Right lobe of liver (tissue), 6 donors: ENCODE data around the gene FSHR. TPM values are rescaled to one million over a fixed set of nuclear protein-coding genes. Genes with fewer than 3 reads are reported as not detected.

Experiments used
- ATAC-seq, 4 donors: fragments of 200-7000 bp; cut with Tn5 transposase; one replicate each; pipeline ENCODE4 v1.9.1; 2020; ENCODE audit warnings: mild to moderate bottlenecking in 4 of 4, moderate library complexity in 4 of 4
- DNase-seq, 3 donors: peaks; one replicate each; pipeline ENCODE4 v3.0.0-alpha.2; 2020
- H3K27ac ChIP-seq, 3 donors: fragments of 200-600 bp; one replicate each; pipeline ENCODE4 v1.8.0; 2022
- H3K27me3 ChIP-seq, 2 donors: fragments of 200-600 bp; one replicate each; pipeline ENCODE4 v1.8.0; 2022
- H3K36me3 ChIP-seq, 4 donors: fragments of 200-600 bp; sonication (generic) in 1 of 4; one replicate each; pipeline versions ENCODE4 v1.5.1 to v1.8.0; 2017 to 2022; ENCODE audit warnings: control low read depth in 1 of 4
- H3K4me1 ChIP-seq, 4 donors: fragments of 200-600 bp; sonication (generic) in 1 of 4; one replicate each; pipeline versions ENCODE4 v1.5.1 to v1.8.0; 2017 to 2022; ENCODE audit warnings: control low read depth in 1 of 4
- H3K4me3 ChIP-seq, 3 donors: fragments of 200-600 bp; one replicate each; pipeline ENCODE4 v1.8.0; 2022
- H3K9me3 ChIP-seq, 4 donors: fragments of 200-600 bp; sonication (generic) in 1 of 4; one replicate each; pipeline versions ENCODE4 v1.5.1 to v1.8.0; 2017 to 2022; ENCODE audit warnings: control low read depth in 1 of 4
- POLR2A ChIP-seq: fragments of 450-650 bp; IDR thresholded peaks from one replicate; pipeline ENCODE4 v1.6.1; 2017; ENCODE audit warnings: antibody characterized with exemption, mild to moderate bottlenecking
- WGBS: methylation state at CpG from one replicate; pipeline ENCODE4 v1.1.6; 2018; ENCODE audit warnings: low coverage, low lambda C conversion rate; ENCODE audit not compliant: insufficient coverage; ENCODE audit errors: missing lambda C conversion rate; 5-methylcytosine and 5-hydroxymethylcytosine counted together
- intact Hi-C, 2 donors: fragments of 100-400 bp; cut with DNase I; formaldehyde crosslinking; loops; one replicate each; pipeline versions ENCODE4 v1.11.2 to v1.14.1; 2022
- total RNA-seq, 6 experiments: library from RNA; depleted of rRNA in 2 of 6; stranded (reverse); fragments of >200 nt in 2 of 6; fragmentation: NEBNext Ultra II Directional in 3 of 6; extraction: Animal tissue kit (Norgen Biotek cat#: 25700) in 3 of 6; gene quantifications; one replicate each; pipeline versions ENCODE4 v1.1.0 to v1.2.4, GENCODE V29; 2016 to 2023
- TF ChIP-seq, protein P1 (sequence below), 4 donors: fragments of 200-600 bp in 3 of 4; fragments of 450-650 bp in 1 of 4; IDR thresholded peaks; one replicate each; pipeline versions ENCODE4 v1.5.1 to v1.8.0; 2016 to 2022; ENCODE audit warnings: antibody characterized with exemption in 4 of 4, mild to moderate bottlenecking in 2 of 4
- donor health status: DM: no; HTN: yes; CAD: no.
- donor health status: DM: no; HTN: no; CAD: no.
- donor health status: DM: no; HTN: no; CAD: no.
- donor health status: DM: no; HTN: yes; CAD: no.
- donor health status: DM: no; HTN: yes; CAD: no.

The FSHR gene
- total RNA-seq, 6 experiments from 2014 or later = 0.06 TPM; not detected in 5

DNA sequence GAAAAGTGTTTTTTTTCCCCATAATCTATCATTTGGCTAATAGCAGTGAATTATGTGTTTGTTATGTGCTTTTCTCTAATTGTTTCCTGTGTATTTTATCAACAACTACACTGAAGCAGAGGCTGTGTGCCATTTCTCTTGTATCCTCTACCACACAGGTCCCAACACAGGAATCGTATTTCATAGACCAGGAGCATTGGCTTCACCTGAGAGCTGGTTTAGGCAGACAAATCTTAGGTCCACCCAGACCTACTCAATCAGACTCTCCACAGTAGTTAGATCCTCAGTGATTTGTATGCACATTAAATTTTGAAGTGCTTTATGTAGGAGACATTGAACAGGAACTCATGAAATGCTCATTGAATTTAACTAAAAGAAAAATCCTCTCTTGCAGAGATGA, 109.2 kb downstream of the FSHR start:
- H3K4me3 ChIP-seq = no peak overlapping the region
- H3K9me3 ChIP-seq = no peaks in the 10 kb centered on the region
- no peak overlapping the region for H3K27ac ChIP-seq
- no peak for TF ChIP-seq POLR2A
- TF ChIP-seq, protein P1, sequence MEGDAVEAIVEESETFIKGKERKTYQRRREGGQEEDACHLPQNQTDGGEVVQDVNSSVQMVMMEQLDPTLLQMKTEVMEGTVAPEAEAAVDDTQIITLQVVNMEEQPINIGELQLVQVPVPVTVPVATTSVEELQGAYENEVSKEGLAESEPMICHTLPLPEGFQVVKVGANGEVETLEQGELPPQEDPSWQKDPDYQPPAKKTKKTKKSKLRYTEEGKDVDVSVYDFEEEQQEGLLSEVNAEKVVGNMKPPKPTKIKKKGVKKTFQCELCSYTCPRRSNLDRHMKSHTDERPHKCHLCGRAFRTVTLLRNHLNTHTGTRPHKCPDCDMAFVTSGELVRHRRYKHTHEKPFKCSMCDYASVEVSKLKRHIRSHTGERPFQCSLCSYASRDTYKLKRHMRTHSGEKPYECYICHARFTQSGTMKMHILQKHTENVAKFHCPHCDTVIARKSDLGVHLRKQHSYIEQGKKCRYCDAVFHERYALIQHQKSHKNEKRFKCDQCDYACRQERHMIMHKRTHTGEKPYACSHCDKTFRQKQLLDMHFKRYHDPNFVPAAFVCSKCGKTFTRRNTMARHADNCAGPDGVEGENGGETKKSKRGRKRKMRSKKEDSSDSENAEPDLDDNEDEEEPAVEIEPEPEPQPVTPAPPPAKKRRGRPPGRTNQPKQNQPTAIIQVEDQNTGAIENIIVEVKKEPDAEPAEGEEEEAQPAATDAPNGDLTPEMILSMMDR (IDR thresholded peaks at IDR 0.05) = no peak
- H3K36me3 ChIP-seq = no peaks in the 10 kb centered on the region
- 69% methylated on average over 1 of the region's 1 CpG for WGBS
- ATAC-seq (no peak), DNase-seq (no peak)
- no peaks in the 10 kb centered on the region for H3K4me1 ChIP-seq
- no peaks in the 10 kb centered on the region for H3K27me3 ChIP-seq
- intact Hi-C loops = no loop called here

DNA sequence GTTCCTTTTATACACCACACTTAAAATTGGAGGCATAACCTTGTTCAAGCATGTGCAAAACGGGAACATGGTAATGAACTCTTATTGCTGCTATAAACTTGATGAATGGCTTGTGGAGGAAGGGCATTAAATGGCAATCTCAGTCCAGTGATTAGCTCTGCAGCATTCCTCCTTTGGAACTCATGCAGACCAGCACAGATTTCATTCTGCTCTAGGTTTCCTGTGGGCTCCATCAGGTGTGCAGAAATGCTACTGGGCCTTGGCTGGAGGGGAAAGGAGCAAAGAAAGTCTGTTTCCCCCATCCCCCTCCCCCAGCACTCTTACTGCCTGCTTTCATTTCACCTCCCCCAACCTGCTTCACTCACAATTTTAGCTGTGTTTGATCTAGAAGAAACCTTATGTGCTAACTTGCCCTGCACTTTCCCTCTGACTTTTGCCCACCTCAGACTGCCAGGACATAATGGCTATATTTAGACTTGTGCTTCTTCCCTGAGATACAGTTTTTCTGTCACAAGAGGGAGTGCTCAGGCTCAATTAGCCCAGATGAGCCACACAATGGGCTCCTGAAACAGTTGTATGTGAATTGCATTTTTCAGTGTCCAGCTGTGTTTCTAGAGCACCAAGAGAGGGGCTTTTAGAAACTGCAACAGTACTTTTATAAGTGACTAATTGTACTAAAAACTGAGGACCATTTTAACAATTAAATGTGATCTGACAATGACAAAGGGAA, 109.8 kb downstream of the FSHR start:
- H3K27ac ChIP-seq = no peak overlapping the region
- TF ChIP-seq, protein P1 (IDR thresholded peaks at IDR 0.05) = no peak
- no peak for TF ChIP-seq POLR2A
- no peak for ATAC-seq
- H3K4me1 ChIP-seq = no peaks in the 10 kb centered on the region
- no peak for DNase-seq
- no peaks in the 10 kb centered on the region for H3K27me3 ChIP-seq
- H3K9me3 ChIP-seq = no peaks in the 10 kb centered on the region
- WGBS = 10% methylated on average over 1 of the region's 1 CpG
- no peaks in the 10 kb centered on the region for H3K36me3 ChIP-seq
- H3K4me3 ChIP-seq = no peak overlapping the region
- intact Hi-C loops = no loop called here

DNA sequence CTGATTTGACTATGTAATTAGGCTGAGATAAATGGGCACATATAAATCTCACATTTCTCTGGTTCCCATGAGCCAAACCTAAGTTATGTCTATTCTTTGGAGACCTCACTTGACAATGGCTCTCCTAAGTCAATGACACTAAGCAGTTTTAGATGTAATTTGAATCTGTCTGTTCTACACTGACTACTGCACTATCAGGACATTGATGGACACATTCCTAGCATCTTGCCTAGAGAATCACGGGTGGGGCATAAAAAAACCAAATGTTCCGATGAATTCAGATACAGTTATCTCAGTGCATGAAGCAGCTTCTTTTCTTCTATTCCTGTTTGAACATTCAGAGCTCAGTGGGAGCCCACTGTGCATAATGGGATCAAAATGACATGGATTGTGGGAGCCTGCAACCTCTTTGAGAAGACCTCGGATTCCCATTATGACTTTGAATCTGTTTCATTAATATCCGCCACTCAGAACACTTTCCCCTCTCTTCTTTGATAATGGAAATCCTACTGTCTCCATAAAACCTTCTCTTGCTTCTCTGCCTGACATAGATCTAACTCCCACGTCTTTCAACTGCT, 110.8 kb downstream of the FSHR start:
- no peak for ATAC-seq
- no peak overlapping the region for H3K4me3 ChIP-seq
- no peaks in the 10 kb centered on the region for H3K27me3 ChIP-seq
- DNase-seq = no peak
- H3K9me3 ChIP-seq = no peaks in the 10 kb centered on the region
- no peaks in the 10 kb centered on the region for H3K4me1 ChIP-seq
- 51% methylated on average over 5 of the region's 5 CpGs for WGBS
- no peak overlapping the region for H3K27ac ChIP-seq
- intact Hi-C loops = no loop called here
- H3K36me3 ChIP-seq = no peaks in the 10 kb centered on the region
- TF ChIP-seq, protein P1 (IDR thresholded peaks at IDR 0.05) = no peak
- no peak for TF ChIP-seq POLR2A

- no peak for DNase-seq
- Histone ChIP-seq H3K27ac (no peak overlapping the region), H3K4me1 (no peaks in the 10 kb centered on the region), H3K4me3 (no peak overlapping the region), H3K27me3 (no peaks in the 10 kb centered on the region), H3K36me3 (no peaks in the 10 kb centered on the region), H3K9me3 (no peaks in the 10 kb centered on the region)
- TF ChIP-seq, protein P1 (IDR thresholded peaks at IDR 0.05) = no peak
- TF ChIP-seq POLR2A = no peak
- WGBS = 10% methylated on average over 1 of the region's 1 CpG
- intact Hi-C loops = no loop called here
- ATAC-seq = no peak
These were observed 111.8 kb downstream of the FSHR start for GRCh38 chr2:49042488-49042887.
